SK-N-MC (cell line): ENCODE measurements around the gene FTCD.

Experiments
- DNase-seq: peaks from one replicate; pipeline ENCODE4 v3.0.0-alpha.2; 2011; ENCODE audit warnings: low read depth, low spot score
- H3K27ac ChIP-seq: fragments of 200-600 bp; sonication (generic); 2 replicates; pipeline ENCODE4 v1.5.1; 2016; ENCODE audit warnings: mixed run types
- H3K36me3 ChIP-seq: fragments of 200-600 bp; sonication (generic); 2 replicates; pipeline ENCODE4 v1.6.1; 2017; ENCODE audit warnings: antibody characterized with exemption, low read length, mixed read lengths; ENCODE audit not compliant: insufficient read depth
- H3K4me3 ChIP-seq: fragments of 200-600 bp; sonication (generic); 2 replicates; pipeline ENCODE4 v1.5.1; 2016
- H3K9ac ChIP-seq: fragments of 200-600 bp; sonication (generic); 2 replicates; pipeline ENCODE4 v1.8.0; 2017; ENCODE audit warnings: mixed run types, mixed read lengths; ENCODE audit not compliant: insufficient read length
- H3K9me3 ChIP-seq: fragments of 200-600 bp; sonication (generic); 2 replicates; pipeline ENCODE4 v1.6.1; 2017; ENCODE audit warnings: low read depth, mild to moderate bottlenecking, antibody characterized with exemption, low read length, moderate library complexity, mixed read lengths
- EZH2 ChIP-seq: fragments of 200-600 bp; sonication (generic); IDR thresholded peaks from one replicate; pipeline ENCODE4 v1.6.1; 2017; ENCODE audit warnings: antibody characterized with exemption
- FOXP2 ChIP-seq: optimal IDR thresholded peaks from 2 replicates; pipeline ENCODE3; 2011; ENCODE audit warnings: mild to moderate bottlenecking, moderate library complexity; ENCODE audit not compliant: insufficient read depth; ENCODE audit errors: extremely low read length, control extremely low read depth
- POLR2AphosphoS5 ChIP-seq: IDR thresholded peaks from 2 replicates; pipeline ENCODE4 v1.6.1; 2012; ENCODE audit warnings: mild to moderate bottlenecking, low read depth, low read length, borderline replicate concordance

FTCD gene

DNA sequence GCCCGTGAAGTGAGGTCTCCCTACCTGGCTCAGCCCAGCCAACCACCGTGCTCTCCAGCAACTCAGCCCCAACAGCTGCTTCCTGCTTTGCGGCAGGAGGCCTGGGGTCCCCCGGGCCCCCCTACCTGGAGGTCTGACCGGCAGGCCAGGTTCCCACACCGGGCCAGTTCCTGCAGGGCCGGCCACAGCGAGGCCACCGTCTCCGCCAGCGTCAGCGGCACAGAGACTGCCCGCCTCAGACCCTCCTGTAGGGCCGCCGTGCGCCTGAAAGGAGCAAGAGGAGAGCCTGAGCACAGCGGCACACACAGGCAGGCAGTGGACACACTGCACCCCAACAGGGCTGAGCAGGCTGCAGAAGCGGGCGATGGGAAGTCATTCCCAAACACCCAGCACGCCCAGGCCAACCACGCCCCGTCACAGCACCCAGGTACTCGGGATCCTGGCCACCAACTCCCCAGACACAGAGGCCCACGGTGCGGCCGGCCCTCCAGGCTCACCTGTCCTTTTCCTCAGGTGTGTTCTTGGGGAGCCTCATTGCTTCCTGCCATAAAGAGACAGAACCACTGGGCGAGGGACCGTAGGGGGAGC, 16.9 kb downstream of the FTCD start:
- H3K9me3 ChIP-seq, result no peaks in the 10 kb centered on the region
- no peak overlapping the region for H3K4me3 ChIP-seq
- TF ChIP-seq FOXP2 (no peak), EZH2 (no peak), POLR2AphosphoS5 (no peak)
- H3K36me3 ChIP-seq, result no peaks in the 10 kb centered on the region
- H3K27ac ChIP-seq, result no peak overlapping the region
- H3K9ac ChIP-seq, result no peak overlapping the region
- no peak for DNase-seq

GRCh38 chr21:46137908-46138307, 17.5 kb downstream of the FTCD start:
- no peaks in the 10 kb centered on the region for H3K9me3 ChIP-seq
- no peak for TF ChIP-seq POLR2AphosphoS5
- no peak for TF ChIP-seq FOXP2
- no peak for TF ChIP-seq EZH2
- DNase-seq, result no peak
- H3K27ac ChIP-seq, result no peak overlapping the region
- H3K36me3 ChIP-seq, result no peaks in the 10 kb centered on the region
- H3K4me3 ChIP-seq, result no peak overlapping the region
- no peak overlapping the region for H3K9ac ChIP-seq

DNA sequence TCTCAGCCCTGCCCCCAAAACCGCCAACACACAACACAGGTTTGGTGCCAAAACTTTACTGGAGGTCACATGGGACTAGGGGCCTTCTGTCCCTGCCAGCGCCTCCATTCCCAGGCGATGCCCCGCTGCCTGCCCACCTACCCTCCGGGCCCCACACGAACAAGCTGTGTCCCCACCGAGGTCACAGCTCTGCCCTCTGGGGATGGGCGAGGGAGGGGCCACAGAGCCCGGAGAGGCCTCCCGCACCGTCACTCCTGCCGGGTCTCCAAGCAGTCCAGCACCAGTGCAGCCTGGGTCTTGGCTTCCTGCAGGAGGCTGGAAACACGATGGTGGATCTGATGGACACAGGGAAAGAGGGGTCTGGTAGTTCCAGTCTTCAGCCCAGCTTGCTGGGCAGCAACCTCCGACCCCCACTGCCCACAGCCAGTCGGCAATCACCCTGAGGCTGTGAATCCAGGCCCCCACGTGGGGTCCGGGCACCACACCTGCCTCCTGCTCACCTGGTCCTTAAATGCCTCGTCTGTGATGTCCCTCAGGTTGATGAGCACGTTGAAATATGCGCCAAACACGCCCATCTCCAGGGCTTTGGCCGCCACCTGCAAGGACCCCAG, 18.5 kb downstream of the FTCD start:
- Histone ChIP-seq H3K9ac (no peak overlapping the region), H3K4me3 (no peak overlapping the region), H3K27ac (no peak overlapping the region), H3K9me3 (no peaks in the 10 kb centered on the region), H3K36me3 (no peaks in the 10 kb centered on the region)
- TF ChIP-seq POLR2AphosphoS5 (no peak), EZH2 (no peak), FOXP2 (no peak)
- DNase-seq, result no peak

DNA sequence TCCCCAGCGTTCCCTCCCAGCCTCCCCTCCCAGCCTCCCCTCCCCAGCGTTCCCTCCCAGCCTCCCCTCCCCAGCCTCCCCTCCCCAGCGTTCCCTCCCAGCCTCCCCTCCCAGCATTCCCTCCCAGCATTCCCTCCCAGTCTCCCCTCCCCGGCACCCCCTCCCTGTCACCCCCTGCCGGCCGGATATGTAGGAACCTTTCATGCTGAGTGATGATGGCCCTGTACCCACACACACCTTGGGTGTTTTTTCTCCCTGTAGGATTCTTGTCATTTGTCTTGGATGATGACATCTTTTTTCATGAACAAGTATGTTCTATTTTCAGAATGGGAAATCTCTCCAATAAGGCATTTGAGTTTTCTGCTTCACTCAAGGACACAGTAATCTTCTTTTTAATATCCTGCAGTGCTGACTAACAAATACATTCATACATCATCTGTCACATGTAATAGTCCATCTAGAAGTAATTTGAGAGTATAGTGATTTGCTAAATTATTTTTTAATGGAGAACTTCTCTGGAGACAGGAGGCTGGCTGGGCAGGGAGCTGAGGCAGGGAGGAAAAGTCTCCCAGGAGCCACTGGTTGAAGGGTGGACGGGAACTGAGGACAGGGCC, 19.5 kb downstream of the FTCD start:
- Histone ChIP-seq H3K9ac (no peak overlapping the region), H3K36me3 (no peaks in the 10 kb centered on the region)

GRCh38 chr21:46131838-46132651, 23.3 kb downstream of the FTCD start:
- Histone ChIP-seq H3K27ac (no peak overlapping the region), H3K9me3 (no peaks in the 10 kb centered on the region), H3K9ac (no peak overlapping the region), H3K36me3 (no peaks in the 10 kb centered on the region), H3K4me3 (no peak overlapping the region)
- no peak for DNase-seq
- TF ChIP-seq EZH2 (no peak), POLR2AphosphoS5 (no peak), FOXP2 (no peak)

More for the DNA sequence above, 19.5 kb downstream of the FTCD start:
- no peak for TF ChIP-seq FOXP2
- TF ChIP-seq EZH2, result no peak
- TF ChIP-seq POLR2AphosphoS5, result no peak
- Histone ChIP-seq H3K4me3 (no peak overlapping the region), H3K27ac (no peak overlapping the region), H3K9me3 (no peaks in the 10 kb centered on the region)
- DNase-seq, result no peak

DNA sequence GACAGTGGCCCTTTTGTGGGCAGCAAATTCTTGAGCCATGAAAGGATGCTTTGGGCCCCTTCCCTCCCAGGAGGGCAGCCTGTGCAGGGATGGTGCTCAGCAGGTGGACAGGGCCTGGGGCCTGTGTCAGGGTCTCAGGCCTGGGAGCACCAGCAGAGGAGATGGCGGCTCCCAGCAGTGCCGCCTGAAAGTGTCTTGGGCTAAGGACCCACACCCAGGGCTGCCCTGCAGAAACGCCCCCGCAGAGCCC, 23.9 kb downstream of the FTCD start:
- Histone ChIP-seq H3K4me3 (no peak overlapping the region), H3K9ac (no peak overlapping the region), H3K9me3 (no peaks in the 10 kb centered on the region), H3K27ac (no peak overlapping the region), H3K36me3 (no peaks in the 10 kb centered on the region)
- no peak for DNase-seq
- TF ChIP-seq POLR2AphosphoS5, result no peak
- no peak for TF ChIP-seq EZH2
- no peak for TF ChIP-seq FOXP2

GRCh38 chr21:46130831-46131587, 24.4 kb downstream of the FTCD start:
- Histone ChIP-seq H3K36me3 (no peaks in the 10 kb centered on the region; the same call in 1 of the 2 replicates), H3K9me3 (no peaks in the 10 kb centered on the region), H3K4me3 (no peak overlapping the region), H3K9ac (no peak overlapping the region), H3K27ac (no peak overlapping the region)
- no peak for TF ChIP-seq POLR2AphosphoS5
- DNase-seq, result no peak
